SK-N-MC (cell line): ENCODE measurements around the gene GYG1.

Experiments
- EZH2 ChIP-seq: fragments of 200-600 bp; sonication (generic); IDR thresholded peaks from one replicate; pipeline ENCODE4 v1.6.1; 2017; ENCODE audit warnings: antibody characterized with exemption
- FOXP2 ChIP-seq: optimal IDR thresholded peaks from 2 replicates; pipeline ENCODE3; 2011; ENCODE audit warnings: mild to moderate bottlenecking, moderate library complexity; ENCODE audit not compliant: insufficient read depth; ENCODE audit errors: extremely low read length, control extremely low read depth
- POLR2AphosphoS5 ChIP-seq: IDR thresholded peaks from 2 replicates; pipeline ENCODE4 v1.6.1; 2012; ENCODE audit warnings: mild to moderate bottlenecking, low read depth, low read length, borderline replicate concordance

DNA sequence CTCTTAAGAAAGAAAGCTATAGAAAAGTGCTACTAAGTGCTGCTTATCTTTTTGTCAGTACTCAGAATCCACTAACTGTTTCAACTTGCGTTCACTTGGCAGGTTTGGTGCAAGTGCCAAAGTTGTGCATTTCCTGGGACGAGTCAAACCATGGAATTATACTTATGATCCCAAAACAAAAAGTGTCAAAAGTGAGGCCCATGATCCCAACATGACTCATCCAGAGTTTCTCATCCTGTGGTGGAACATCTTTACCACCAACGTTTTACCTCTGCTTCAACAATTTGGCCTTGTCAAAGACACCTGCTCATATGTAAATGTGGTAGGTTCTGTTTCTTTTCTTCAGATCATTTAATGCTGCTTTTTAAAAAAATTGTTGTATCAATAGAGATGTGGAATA lies 32.6 kb downstream of the GYG1 start:
- TF ChIP-seq EZH2 (no peak), FOXP2 (no peak), POLR2AphosphoS5 (no peak)
